Fibroblast of lung (primary cell): Measurements from ENCODE around the gene ZACN.

Source experiments
- EZH2 ChIP-seq: IDR thresholded peaks from 2 replicates; pipeline ENCODE4 v1.5.1; 2012; ENCODE audit warnings: low read length, control low read depth, mild to moderate bottlenecking; ENCODE audit errors: missing control alignments
- TF ChIP-seq, protein P1 (sequence below), 2 donors: IDR thresholded peaks in 1 of 2; conservative IDR thresholded peaks in 1 of 2; 1 replicate in 1 of 2; 2 replicates in 1 of 2; pipeline ENCODE4 v1.5.1; 2011 to 2012; ENCODE audit warnings: low read length in 2 of 2, control low read depth in 1 of 2, inconsistent platforms in 1 of 2, low read depth in 1 of 2, mild to moderate bottlenecking in 1 of 2

DNA sequence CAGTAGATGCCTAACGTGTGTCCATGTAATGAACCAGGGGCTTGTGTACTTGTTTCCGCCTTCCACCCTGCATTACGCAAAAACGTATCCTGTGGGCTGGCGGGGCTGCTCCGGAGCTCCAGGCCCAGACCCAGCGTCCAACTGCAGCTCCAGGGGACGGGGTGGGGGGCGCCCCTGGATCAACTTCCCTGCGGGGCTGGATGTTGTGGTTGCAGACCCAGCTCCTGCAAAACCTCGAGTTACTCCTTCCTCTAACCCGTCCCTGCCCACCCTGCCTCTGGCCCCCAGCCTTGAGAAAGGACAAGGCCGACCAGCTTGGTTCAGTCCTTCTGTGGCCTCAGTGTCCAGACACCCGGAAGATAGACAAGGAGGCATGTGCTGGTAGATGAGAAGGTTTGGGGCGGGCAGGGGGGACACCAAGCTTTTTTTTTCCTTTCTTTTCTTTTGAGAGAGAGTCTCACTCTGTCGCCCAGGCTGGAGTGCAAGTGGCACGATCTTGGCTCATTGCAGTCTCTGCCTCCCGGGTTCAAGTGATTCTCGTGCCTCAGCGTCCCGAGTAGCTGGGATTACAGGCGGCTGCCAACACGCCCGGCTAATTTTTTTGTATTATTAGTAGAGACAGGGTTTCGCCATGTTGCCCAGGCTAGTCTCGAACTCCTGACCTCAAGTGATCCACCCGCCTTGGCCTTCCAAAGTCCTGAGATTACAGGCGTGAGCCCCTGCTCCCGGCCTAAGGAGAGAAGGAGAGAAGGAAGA, 25.3 kb downstream of the ZACN start:
- TF ChIP-seq, protein P1, sequence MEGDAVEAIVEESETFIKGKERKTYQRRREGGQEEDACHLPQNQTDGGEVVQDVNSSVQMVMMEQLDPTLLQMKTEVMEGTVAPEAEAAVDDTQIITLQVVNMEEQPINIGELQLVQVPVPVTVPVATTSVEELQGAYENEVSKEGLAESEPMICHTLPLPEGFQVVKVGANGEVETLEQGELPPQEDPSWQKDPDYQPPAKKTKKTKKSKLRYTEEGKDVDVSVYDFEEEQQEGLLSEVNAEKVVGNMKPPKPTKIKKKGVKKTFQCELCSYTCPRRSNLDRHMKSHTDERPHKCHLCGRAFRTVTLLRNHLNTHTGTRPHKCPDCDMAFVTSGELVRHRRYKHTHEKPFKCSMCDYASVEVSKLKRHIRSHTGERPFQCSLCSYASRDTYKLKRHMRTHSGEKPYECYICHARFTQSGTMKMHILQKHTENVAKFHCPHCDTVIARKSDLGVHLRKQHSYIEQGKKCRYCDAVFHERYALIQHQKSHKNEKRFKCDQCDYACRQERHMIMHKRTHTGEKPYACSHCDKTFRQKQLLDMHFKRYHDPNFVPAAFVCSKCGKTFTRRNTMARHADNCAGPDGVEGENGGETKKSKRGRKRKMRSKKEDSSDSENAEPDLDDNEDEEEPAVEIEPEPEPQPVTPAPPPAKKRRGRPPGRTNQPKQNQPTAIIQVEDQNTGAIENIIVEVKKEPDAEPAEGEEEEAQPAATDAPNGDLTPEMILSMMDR (conservative IDR thresholded peaks at IDR 0.05 in 1 of 2, IDR thresholded peaks at IDR 0.05 in 1 of 2; ENCODE audit: low read depth in 1 of 2, low read length in 2 of 2) = no peak
- TF ChIP-seq EZH2 = no peak
